ENCODE measurements around the gene GCM1. TPM values are rescaled to one million over a fixed set of nuclear protein-coding genes. Genes with fewer than 3 reads are reported as not detected.
"Not testable (repeated sequence)": the region's sequence is repeated elsewhere in the genome, so short reads cannot be mapped to it uniquely, and the experiment has no call there.

GCM1 gene
- polyA plus RNA-seq, 1 donor: not detected

- DNase-seq: no peak
- no peak overlapping the region for H3K4me3 ChIP-seq (ENCODE audit: low read length)
- 81% methylated on average over 5 of the region's 6 CpGs for WGBS (ENCODE audit: insufficient coverage, low lambda C conversion rate)
These were observed 23.8 kb upstream of the GCM1 start for GRCh38 chr6:53172468-53172803.

GRCh38 chr6:53171605-53172467 lies 23.2 kb upstream of the GCM1 start:
- 100% methylated on average over 3 of the region's 20 CpGs for WGBS (ENCODE audit: insufficient coverage, low lambda C conversion rate)
- Histone ChIP-seq H3K4me3 (ENCODE audit: low read length) (no peak overlapping the region), H3K27me3 (ENCODE audit: control insufficient read depth, insufficient read depth, low read length) (no peaks in the 10 kb centered on the region), H3K36me3 (ENCODE audit: control insufficient read depth, insufficient read depth, low read length) (no peaks in the 10 kb centered on the region), H3K4me1 (ENCODE audit: control insufficient read depth, insufficient read depth, low read length) (no peaks in the 10 kb centered on the region), H3K27ac (ENCODE audit: low read length) (no peak overlapping the region), H3K9me3 (ENCODE audit: control insufficient read depth, low read depth, low read length) (no peaks in the 10 kb centered on the region)
- DNase-seq: peak; percentile 65 to 70

More at GRCh38 chr6:53172468-53172803, 23.8 kb upstream of the GCM1 start:
- Histone ChIP-seq H3K36me3 (ENCODE audit: control insufficient read depth, insufficient read depth, low read length) (no peaks in the 10 kb centered on the region), H3K4me1 (ENCODE audit: control insufficient read depth, insufficient read depth, low read length) (no peaks in the 10 kb centered on the region), H3K27ac (ENCODE audit: low read length) (no peak overlapping the region), H3K9me3 (ENCODE audit: control insufficient read depth, low read depth, low read length) (no peaks in the 10 kb centered on the region), H3K27me3 (ENCODE audit: control insufficient read depth, insufficient read depth, low read length) (no peaks in the 10 kb centered on the region)

GRCh38 chr6:53168516-53169267 lies 20.1 kb upstream of the GCM1 start:
- no peak for DNase-seq
- peaks cover 4% of the 10 kb centered on the region for H3K9me3 ChIP-seq (ENCODE audit: control insufficient read depth, low read depth, low read length)
- H3K36me3 ChIP-seq (ENCODE audit: control insufficient read depth, insufficient read depth, low read length): no peaks in the 10 kb centered on the region
- H3K27me3 ChIP-seq (ENCODE audit: control insufficient read depth, insufficient read depth, low read length): no peaks in the 10 kb centered on the region
- no peak overlapping the region for H3K27ac ChIP-seq (ENCODE audit: low read length)
- H3K4me3 ChIP-seq (ENCODE audit: low read length): no peak overlapping the region
- no peaks in the 10 kb centered on the region for H3K4me1 ChIP-seq (ENCODE audit: control insufficient read depth, insufficient read depth, low read length)
- WGBS (ENCODE audit: insufficient coverage, low lambda C conversion rate): no CpG with 5 or more reads among the region's 4 CpGs

- WGBS (ENCODE audit: insufficient coverage, low lambda C conversion rate): no CpG with 5 or more reads among the region's 4 CpGs
These were observed 16.7 kb upstream of the GCM1 start for GRCh38 chr6:53165293-53165692.

GRCh38 chr6:53162606-53163005 lies 14.0 kb upstream of the GCM1 start:
- H3K4me3 ChIP-seq (ENCODE audit: low read length): no peak overlapping the region
- no peak overlapping the region for H3K27ac ChIP-seq (ENCODE audit: low read length)
- no peak for DNase-seq
- no CpG with 5 or more reads among the region's 1 CpG for WGBS (ENCODE audit: insufficient coverage, low lambda C conversion rate)
- H3K36me3 ChIP-seq (ENCODE audit: control insufficient read depth, insufficient read depth, low read length): no peaks in the 10 kb centered on the region
- H3K27me3 ChIP-seq (ENCODE audit: control insufficient read depth, insufficient read depth, low read length): no peaks in the 10 kb centered on the region
- H3K4me1 ChIP-seq (ENCODE audit: control insufficient read depth, insufficient read depth, low read length): no peaks in the 10 kb centered on the region
- H3K9me3 ChIP-seq (ENCODE audit: control insufficient read depth, low read depth, low read length): peaks cover 4% of the 10 kb centered on the region

More at GRCh38 chr6:53165293-53165692, 16.7 kb upstream of the GCM1 start:
- no peak overlapping the region for H3K4me3 ChIP-seq (ENCODE audit: low read length)
- H3K27me3 ChIP-seq (ENCODE audit: control insufficient read depth, insufficient read depth, low read length): no peaks in the 10 kb centered on the region
- H3K4me1 ChIP-seq (ENCODE audit: control insufficient read depth, insufficient read depth, low read length): no peaks in the 10 kb centered on the region
- no peaks in the 10 kb centered on the region for H3K36me3 ChIP-seq (ENCODE audit: control insufficient read depth, insufficient read depth, low read length)
- H3K27ac ChIP-seq (ENCODE audit: low read length): no peak overlapping the region
- peaks cover 4% of the 10 kb centered on the region for H3K9me3 ChIP-seq (ENCODE audit: control insufficient read depth, low read depth, low read length)
- no peak for DNase-seq

GRCh38 chr6:53161481-53162009 lies 12.9 kb upstream of the GCM1 start:
- Histone ChIP-seq H3K36me3 (ENCODE audit: control insufficient read depth, insufficient read depth, low read length) (no peaks in the 10 kb centered on the region), H3K4me1 (ENCODE audit: control insufficient read depth, insufficient read depth, low read length) (no peaks in the 10 kb centered on the region), H3K27ac (ENCODE audit: low read length) (no peak overlapping the region), H3K9me3 (ENCODE audit: control insufficient read depth, low read depth, low read length) (peaks cover 4% of the 10 kb centered on the region), H3K27me3 (ENCODE audit: control insufficient read depth, insufficient read depth, low read length) (no peaks in the 10 kb centered on the region), H3K4me3 (ENCODE audit: low read length) (no peak overlapping the region)
- DNase-seq: peak in 1 of 2 donors; percentile 33
- no CpG with 5 or more reads among the region's 3 CpGs for WGBS (ENCODE audit: insufficient coverage, low lambda C conversion rate)

GRCh38 chr6:53159558-53159957 lies 10.9 kb upstream of the GCM1 start:
- Histone ChIP-seq H3K4me3 (ENCODE audit: low read length) (no peak overlapping the region), H3K4me1 (ENCODE audit: control insufficient read depth, insufficient read depth, low read length) (no peaks in the 10 kb centered on the region), H3K9me3 (ENCODE audit: control insufficient read depth, low read depth, low read length) (peaks cover 4% of the 10 kb centered on the region), H3K27ac (ENCODE audit: low read length) (no peak overlapping the region), H3K27me3 (ENCODE audit: control insufficient read depth, insufficient read depth, low read length) (no peaks in the 10 kb centered on the region), H3K36me3 (ENCODE audit: control insufficient read depth, insufficient read depth, low read length) (no peaks in the 10 kb centered on the region)
- WGBS (ENCODE audit: insufficient coverage, low lambda C conversion rate): 80% methylated on average over 1 of the region's 2 CpGs
- DNase-seq: no peak

GRCh38 chr6:53158076-53158475 lies 9.4 kb upstream of the GCM1 start:
- not testable (repeated sequence) for H3K27me3 ChIP-seq (ENCODE audit: control insufficient read depth, insufficient read depth, low read length)

GRCh38 chr6:53155279-53155678 lies 6.6 kb upstream of the GCM1 start:
- not testable (repeated sequence) for DNase-seq; H3K27ac ChIP-seq (ENCODE audit: low read length); H3K4me3 ChIP-seq (ENCODE audit: low read length); H3K27me3 ChIP-seq (ENCODE audit: control insufficient read depth, insufficient read depth, low read length); H3K9me3 ChIP-seq (ENCODE audit: control insufficient read depth, low read depth, low read length); H3K4me1 ChIP-seq (ENCODE audit: control insufficient read depth, insufficient read depth, low read length); H3K36me3 ChIP-seq (ENCODE audit: control insufficient read depth, insufficient read depth, low read length)
- no CpG with 5 or more reads among the region's 4 CpGs for WGBS (ENCODE audit: insufficient coverage, low lambda C conversion rate)

More at GRCh38 chr6:53158076-53158475, 9.4 kb upstream of the GCM1 start:
- H3K4me1 ChIP-seq (ENCODE audit: control insufficient read depth, insufficient read depth, low read length); H3K27ac ChIP-seq (ENCODE audit: low read length); H3K36me3 ChIP-seq (ENCODE audit: control insufficient read depth, insufficient read depth, low read length); H3K9me3 ChIP-seq (ENCODE audit: control insufficient read depth, low read depth, low read length); DNase-seq; H3K4me3 ChIP-seq (ENCODE audit: low read length): not testable (repeated sequence)
- no CpG with 5 or more reads among the region's 6 CpGs for WGBS (ENCODE audit: insufficient coverage, low lambda C conversion rate)

GRCh38 chr6:53154794-53155193 lies 6.2 kb upstream of the GCM1 start:
- no peaks in the 10 kb centered on the region for H3K4me1 ChIP-seq (ENCODE audit: control insufficient read depth, insufficient read depth, low read length)

More at GRCh38 chr6:53154794-53155193, 6.2 kb upstream of the GCM1 start:
- Histone ChIP-seq H3K9me3 (ENCODE audit: control insufficient read depth, low read depth, low read length) (no peaks in the 10 kb centered on the region), H3K4me3 (ENCODE audit: low read length) (no peak overlapping the region), H3K27me3 (ENCODE audit: control insufficient read depth, insufficient read depth, low read length) (no peaks in the 10 kb centered on the region), H3K27ac (ENCODE audit: low read length) (no peak overlapping the region), H3K36me3 (ENCODE audit: control insufficient read depth, insufficient read depth, low read length) (no peaks in the 10 kb centered on the region)
- no peak for DNase-seq
- 100% methylated on average over 1 of the region's 2 CpGs for WGBS (ENCODE audit: insufficient coverage, low lambda C conversion rate)

All from large intestine (tissue), 3 donors.